ENCODE results near the gene PDE4B.
"Not testable (repeated sequence)": the region's sequence is repeated elsewhere in the genome, so short reads cannot be mapped to it uniquely, and the experiment has no call there.

PDE4B gene

DNA sequence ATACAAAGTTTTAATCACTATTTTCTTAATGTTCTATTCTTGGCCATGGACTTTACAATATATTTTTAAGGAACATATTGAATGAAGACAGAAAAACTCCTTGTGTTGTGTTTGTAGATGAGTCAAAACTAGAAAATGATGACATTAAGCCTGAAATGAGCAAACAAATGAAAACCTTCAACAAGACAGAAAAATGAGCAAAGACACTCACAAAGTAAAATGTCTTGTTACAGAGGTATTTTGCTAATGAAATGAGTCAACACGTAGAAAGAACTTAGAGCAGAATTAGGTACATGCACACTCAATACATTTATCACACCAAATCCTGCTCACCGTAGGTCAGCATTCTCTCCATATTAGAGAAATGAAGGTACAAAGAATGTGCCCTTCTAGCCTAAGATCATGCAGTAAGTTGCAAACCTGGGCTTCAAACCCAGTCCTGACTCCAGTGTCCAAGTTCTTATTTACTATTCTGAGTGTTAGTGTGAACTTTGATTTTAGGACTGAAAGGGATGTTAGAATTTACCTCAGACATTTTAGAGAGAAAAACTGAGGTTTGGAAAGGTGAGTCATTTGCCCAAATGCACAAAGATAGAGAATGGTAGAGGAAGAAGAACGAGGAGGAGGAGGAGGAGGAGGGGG is 607.3 kb downstream of the PDE4B start:
- H3K4me3 ChIP-seq (ENCODE audit: low read depth, low read length): no peak overlapping the region
- TF ChIP-seq, protein P1, sequence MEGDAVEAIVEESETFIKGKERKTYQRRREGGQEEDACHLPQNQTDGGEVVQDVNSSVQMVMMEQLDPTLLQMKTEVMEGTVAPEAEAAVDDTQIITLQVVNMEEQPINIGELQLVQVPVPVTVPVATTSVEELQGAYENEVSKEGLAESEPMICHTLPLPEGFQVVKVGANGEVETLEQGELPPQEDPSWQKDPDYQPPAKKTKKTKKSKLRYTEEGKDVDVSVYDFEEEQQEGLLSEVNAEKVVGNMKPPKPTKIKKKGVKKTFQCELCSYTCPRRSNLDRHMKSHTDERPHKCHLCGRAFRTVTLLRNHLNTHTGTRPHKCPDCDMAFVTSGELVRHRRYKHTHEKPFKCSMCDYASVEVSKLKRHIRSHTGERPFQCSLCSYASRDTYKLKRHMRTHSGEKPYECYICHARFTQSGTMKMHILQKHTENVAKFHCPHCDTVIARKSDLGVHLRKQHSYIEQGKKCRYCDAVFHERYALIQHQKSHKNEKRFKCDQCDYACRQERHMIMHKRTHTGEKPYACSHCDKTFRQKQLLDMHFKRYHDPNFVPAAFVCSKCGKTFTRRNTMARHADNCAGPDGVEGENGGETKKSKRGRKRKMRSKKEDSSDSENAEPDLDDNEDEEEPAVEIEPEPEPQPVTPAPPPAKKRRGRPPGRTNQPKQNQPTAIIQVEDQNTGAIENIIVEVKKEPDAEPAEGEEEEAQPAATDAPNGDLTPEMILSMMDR (IDR thresholded peaks at IDR 0.05; ENCODE audit: borderline replicate concordance, insufficient read depth, low read depth, low read length): no peak

DNA sequence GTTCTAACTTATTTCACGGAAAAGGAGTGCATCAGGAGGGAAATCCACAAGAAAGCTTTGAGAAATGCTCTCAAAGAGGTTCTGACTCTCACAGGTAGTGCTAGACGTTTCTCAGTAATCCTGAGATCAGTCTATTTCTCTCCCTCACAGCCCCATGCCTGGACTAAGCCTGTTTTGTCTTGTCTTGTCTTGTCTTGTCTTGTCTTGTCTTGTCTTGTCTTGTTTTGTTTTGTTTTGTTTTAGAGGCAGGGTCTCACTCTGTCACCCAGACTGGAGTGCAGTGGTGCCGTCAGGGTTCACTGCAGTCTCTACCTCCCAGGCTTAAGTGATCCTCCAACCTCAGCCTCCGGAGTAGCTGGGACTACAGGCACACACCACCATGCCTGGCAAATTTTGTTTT is 608.0 kb downstream of the PDE4B start:
- no peak overlapping the region for H3K4me3 ChIP-seq (ENCODE audit: low read depth, low read length)
- TF ChIP-seq, protein P1 (IDR thresholded peaks at IDR 0.05; ENCODE audit: borderline replicate concordance, insufficient read depth, low read depth, low read length): no peak

DNA sequence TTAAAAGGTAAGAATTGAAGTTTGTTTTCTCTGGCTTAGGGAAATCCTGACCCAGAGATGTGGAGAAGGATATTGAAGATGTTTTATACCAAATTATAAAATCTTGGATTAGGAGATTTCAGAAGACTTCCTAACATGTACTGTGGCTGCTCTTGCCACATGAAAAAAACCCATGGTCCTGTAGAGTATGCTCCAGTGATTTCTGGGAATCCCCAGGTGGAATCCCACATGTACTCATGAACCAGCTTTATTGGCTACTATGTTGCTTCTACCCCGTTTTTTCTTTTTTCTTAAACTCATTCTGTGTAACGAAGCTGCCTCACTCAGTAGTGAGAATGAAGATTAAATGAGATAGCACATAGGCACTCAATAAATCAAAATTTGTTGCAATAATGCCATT is 608.5 kb downstream of the PDE4B start:
- no peak overlapping the region for H3K4me3 ChIP-seq (ENCODE audit: low read depth, low read length)
- TF ChIP-seq, protein P1 (IDR thresholded peaks at IDR 0.05; ENCODE audit: borderline replicate concordance, insufficient read depth, low read depth, low read length): no peak

DNA sequence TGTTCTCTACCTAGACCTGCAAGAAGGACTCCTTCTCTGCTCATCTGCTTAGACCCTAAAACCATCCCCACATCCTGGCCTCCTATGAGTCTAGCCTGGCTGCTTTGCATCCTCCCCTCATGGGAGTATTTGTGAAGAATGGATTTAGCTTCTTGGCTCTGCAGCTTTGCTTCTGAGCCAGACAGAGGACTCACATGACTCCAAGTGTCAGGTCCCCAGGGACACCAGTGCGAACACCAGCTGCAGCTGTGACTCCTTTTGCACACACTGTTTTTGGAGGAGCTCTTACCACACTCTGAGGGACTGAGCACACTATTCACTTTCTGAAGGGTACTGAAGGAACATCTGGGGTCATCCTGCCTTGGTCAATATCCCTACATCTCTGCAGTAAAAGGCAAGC is 609.5 kb downstream of the PDE4B start:
- no peak overlapping the region for H3K4me3 ChIP-seq (ENCODE audit: low read depth, low read length)
- TF ChIP-seq, protein P1 (IDR thresholded peaks at IDR 0.05; ENCODE audit: borderline replicate concordance, insufficient read depth, low read depth, low read length): no peak

DNA sequence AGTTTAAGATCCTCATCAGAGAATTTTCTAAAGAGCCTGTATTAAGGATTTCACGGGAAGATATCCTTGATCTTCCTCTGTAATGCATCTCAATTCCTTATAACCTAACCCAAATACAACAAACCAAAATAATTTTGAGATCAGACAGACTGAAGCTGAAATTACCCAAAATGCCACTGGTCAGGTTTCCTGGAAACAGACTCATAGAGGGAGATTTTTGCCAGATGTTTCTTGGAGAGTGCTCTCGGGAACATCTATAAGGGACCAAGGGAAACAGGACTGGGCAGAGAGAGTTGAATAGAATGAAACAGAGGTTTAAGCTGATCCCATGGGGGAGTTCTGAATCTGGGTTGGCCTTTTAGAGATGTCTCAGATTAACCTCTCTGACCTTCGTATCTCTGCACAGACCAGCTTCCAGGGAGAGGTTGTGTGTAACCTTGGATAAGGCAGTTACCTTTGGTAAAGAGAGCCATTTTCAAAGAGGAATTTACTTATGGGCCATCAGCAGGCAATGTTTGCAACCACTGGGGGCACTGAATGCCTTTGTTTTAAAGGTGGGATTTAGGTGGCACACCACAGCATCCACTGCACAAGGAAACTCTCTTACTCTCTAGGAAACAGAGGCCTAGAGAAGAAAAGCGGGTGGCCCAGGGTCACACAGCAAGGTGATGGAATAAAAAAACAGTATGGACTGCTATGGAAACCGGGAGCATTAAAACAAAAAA is 610.5 kb downstream of the PDE4B start:
- TF ChIP-seq, protein P1 (IDR thresholded peaks at IDR 0.05; ENCODE audit: borderline replicate concordance, insufficient read depth, low read depth, low read length): peak; percentile 22; the same call in 1 of the 2 replicates

DNA sequence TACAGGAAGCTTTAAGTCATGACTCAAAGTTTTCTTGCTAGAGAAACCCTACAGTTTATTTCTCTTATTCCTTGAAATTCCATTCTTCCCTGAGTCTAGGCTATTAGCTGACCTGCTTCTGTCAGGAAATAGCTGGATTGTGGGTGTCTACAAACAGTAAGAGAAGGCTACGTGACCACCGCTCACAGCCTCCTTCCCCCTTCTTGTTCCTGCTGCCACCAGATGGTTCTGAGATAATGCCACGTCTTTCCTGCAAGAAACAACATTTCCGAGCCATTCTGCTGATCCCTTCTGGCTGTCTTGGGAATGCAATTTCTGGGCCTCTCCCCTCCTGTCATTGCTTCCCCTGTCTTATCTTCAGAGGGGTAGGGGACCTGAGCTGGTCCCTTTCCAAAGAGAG is 612.4 kb downstream of the PDE4B start:
- H3K4me3 ChIP-seq (ENCODE audit: low read depth, low read length): no peak overlapping the region

More for the DNA sequence above, 610.5 kb downstream of the PDE4B start:
- no peak overlapping the region for H3K4me3 ChIP-seq (ENCODE audit: low read depth, low read length)

DNA sequence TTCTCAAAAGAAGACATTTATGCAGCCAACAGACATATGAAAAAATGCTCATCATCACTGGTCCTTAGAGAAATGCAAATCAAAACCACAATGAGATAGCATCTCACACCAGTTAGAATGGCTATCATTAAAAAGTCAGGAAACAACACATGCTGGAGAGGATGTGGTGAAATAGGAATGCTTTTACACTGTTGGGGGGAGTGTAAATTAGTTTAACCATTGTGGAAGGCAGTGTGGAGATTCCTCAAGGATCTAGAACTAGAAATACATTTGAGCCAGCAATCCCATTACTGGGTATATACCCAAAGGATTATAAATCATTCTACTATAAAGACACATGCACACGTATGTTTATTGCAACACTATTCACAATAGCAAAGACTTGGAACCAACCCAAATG is 618.8 kb downstream of the PDE4B start:
- not testable (repeated sequence) for H3K4me3 ChIP-seq (ENCODE audit: low read depth, low read length)

More for the DNA sequence above, 612.4 kb downstream of the PDE4B start:
- TF ChIP-seq, protein P1 (IDR thresholded peaks at IDR 0.05; ENCODE audit: borderline replicate concordance, insufficient read depth, low read depth, low read length): no peak

Measured in GM12875 (cell line).